HEK293T (cell line): ENCODE results near the gene ACAA1.

Experiments used
- BHLHE40 ChIP-seq: fragments of 450-650 bp; IDR thresholded peaks from 2 replicates; pipeline ENCODE4 v1.6.1; 2016; ENCODE audit warnings: mild to moderate bottlenecking, moderate library complexity, borderline replicate concordance
- ELF4 ChIP-seq: fragments of 450-650 bp; IDR thresholded peaks from 2 replicates; pipeline ENCODE4 v1.6.1; 2017; ENCODE audit warnings: antibody characterized with exemption
- FOXM1 ChIP-seq: fragments of 450-650 bp; IDR thresholded peaks from 2 replicates; pipeline ENCODE4 v1.6.1; 2017; ENCODE audit warnings: mild to moderate bottlenecking, borderline replicate concordance
- NFRKB ChIP-seq: fragments of 450-650 bp; IDR thresholded peaks from 2 replicates; pipeline ENCODE4 v1.6.1; 2016; ENCODE audit warnings: mild to moderate bottlenecking, moderate library complexity
- SUZ12 ChIP-seq: fragments of 450-650 bp; IDR thresholded peaks from 2 replicates; pipeline ENCODE4 v1.6.1; 2016; ENCODE audit warnings: mild to moderate bottlenecking
- TARDBP ChIP-seq: fragments of 450-650 bp; IDR thresholded peaks from 2 replicates; pipeline ENCODE4 v1.6.1; 2016
- TF ChIP-seq, protein P1 (sequence below): fragments of 450-650 bp; IDR thresholded peaks from 2 replicates; pipeline ENCODE4 v1.6.1; 2016

- TF ChIP-seq FOXM1 (no peak), NFRKB (no peak), TARDBP (no peak), SUZ12 (no peak), BHLHE40 (no peak), ELF4 (no peak)
- TF ChIP-seq, protein P1, sequence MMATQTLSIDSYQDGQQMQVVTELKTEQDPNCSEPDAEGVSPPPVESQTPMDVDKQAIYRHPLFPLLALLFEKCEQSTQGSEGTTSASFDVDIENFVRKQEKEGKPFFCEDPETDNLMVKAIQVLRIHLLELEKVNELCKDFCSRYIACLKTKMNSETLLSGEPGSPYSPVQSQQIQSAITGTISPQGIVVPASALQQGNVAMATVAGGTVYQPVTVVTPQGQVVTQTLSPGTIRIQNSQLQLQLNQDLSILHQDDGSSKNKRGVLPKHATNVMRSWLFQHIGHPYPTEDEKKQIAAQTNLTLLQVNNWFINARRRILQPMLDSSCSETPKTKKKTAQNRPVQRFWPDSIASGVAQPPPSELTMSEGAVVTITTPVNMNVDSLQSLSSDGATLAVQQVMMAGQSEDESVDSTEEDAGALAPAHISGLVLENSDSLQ, result no peak
These were observed 6.6 kb upstream of the ACAA1 start for GRCh38 chr3:38143511-38143910.
